NCI-H2227 treated with DMSO at 0.1 percent for 48 hours (cell line): ENCODE measurements around the gene PALM3.

Experiments
- DNase-seq: peaks from one replicate; lab custom pipeline; 2025; lab: John Stamatoyannopoulos, UW

Gene PALM3

GRCh38 chr19:14089412-14089661 is 27.5 kb upstream of the PALM3 start:
- DNase-seq: no peak

GRCh38 chr19:14088634-14089411 is 26.9 kb upstream of the PALM3 start:
- no peak for DNase-seq

- no peak for DNase-seq
Observed at GRCh38 chr19:14086098-14086497, 24.2 kb upstream of the PALM3 start.

GRCh38 chr19:14085309-14085995 is 23.6 kb upstream of the PALM3 start, which contains the start of gene C19orf67:
C19orf67 (minus strand) TSS chr19:14085783; CDS start chr19:14085627, 156 bp downstream.
- no peak for DNase-seq

- no peak for DNase-seq
Observed at GRCh38 chr19:14082675-14082960, 20.7 kb upstream of the PALM3 start.

- no peak for DNase-seq
Observed at GRCh38 chr19:14081797-14082674, 20.2 kb upstream of the PALM3 start.

GRCh38 chr19:14080887-14081796 is 19.3 kb upstream of the PALM3 start:
- peak; percentile 95 for DNase-seq

GRCh38 chr19:14078411-14078810 is 16.5 kb upstream of the PALM3 start:
- no peak for DNase-seq

GRCh38 chr19:14073925-14074838 is 12.3 kb upstream of the PALM3 start:
- no peak for DNase-seq

- DNase-seq: peak; percentile 20
Observed at GRCh38 chr19:14073261-14073924, 11.5 kb upstream of the PALM3 start.

- DNase-seq: peak; percentile 14
Observed at GRCh38 chr19:14072535-14073260, 10.8 kb upstream of the PALM3 start, which contains the start of gene MISP3. MISP3 (plus strand) TSS chr19:14072786; CDS start chr19:14073310, 524 bp downstream.

- DNase-seq: no peak
Observed at GRCh38 chr19:14070268-14071050, 8.6 kb upstream of the PALM3 start.

- DNase-seq: no peak
Observed at GRCh38 chr19:14066134-14066533, 4.3 kb upstream of the PALM3 start.

- no peak for DNase-seq
Observed at GRCh38 chr19:14063105-14063504, 1.2 kb upstream of the PALM3 start.

GRCh38 chr19:14062558-14062855 is 631 bp upstream of the PALM3 start:
- no peak for DNase-seq

- no peak for DNase-seq
Observed at GRCh38 chr19:14061081-14061749, 661 bp downstream of the PALM3 start.

- DNase-seq: no peak
Observed at GRCh38 chr19:14059652-14060155, 2.2 kb downstream of the PALM3 start.

GRCh38 chr19:14059093-14059480 is 2.8 kb downstream of the PALM3 start:
- DNase-seq: no peak
